Stimulated activated CD4-positive, alpha-beta T cell treated with anti-CD3 and anti-CD28 coated beads, Interleukin-4, amount 100 ng/mL, for 4 hours (primary cell): Measurements from ENCODE around the gene TYMP.
"Not testable (repeated sequence)": the region's sequence is repeated elsewhere in the genome, so short reads cannot be mapped to it uniquely, and the experiment has no call there.

Experiments used
- DNase-seq, 2 experiments: peaks; one replicate each; pipeline ENCODE4 v3.0.0-alpha.2; 2020

TYMP gene

DNA sequence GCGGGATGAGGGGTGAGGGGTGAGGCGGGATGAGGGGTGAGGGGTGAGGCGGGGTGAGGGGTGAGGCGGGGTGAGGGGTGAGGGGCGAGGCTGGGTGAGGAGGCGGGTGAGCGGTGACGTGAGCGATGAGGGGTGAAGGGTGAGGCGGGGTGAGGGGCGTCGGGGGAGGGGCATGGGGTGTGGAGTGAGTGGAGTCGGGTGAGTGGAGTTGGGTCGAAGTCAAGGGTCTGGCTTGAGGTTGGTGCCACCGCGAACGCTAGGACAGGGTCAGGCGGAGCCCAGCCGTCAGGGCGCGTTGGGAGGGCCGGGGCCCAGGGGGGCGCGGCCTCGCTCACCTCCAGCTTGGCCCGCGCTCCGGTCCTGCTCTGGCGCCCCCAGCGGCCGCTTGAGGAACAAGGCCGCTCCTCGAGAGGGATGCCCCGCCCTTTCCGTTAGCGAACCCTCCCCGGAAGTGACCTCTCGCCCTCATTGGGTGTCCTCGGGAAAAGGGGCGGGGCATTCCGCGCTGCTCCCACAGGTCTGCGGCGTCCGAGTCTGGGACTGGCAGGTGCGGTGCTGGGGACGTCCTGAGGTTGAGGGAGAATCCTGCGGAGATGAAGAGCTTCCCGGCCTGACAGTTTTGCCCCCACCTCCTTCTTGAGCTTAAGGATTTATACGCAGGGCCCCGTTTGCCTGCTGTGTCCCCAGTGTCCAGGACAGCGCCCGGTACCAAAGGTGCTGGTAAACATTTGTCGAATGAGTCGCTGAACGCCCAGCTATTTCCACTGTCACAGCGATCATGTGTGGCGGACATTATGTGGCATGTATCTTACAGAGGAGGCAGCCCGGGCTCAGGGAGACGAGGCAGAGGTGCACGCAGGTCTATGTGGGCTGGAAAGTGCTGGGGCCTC is 33.0 kb upstream of the TYMP start, which contains the start of gene SYCE3:
Gene SYCE3, minus strand, starts transcription at position 397 of the 890 bp plus-strand sequence. CDS start 6,514 bp downstream, outside the sequence.
- peak; percentile 96 to 98 for DNase-seq

DNA sequence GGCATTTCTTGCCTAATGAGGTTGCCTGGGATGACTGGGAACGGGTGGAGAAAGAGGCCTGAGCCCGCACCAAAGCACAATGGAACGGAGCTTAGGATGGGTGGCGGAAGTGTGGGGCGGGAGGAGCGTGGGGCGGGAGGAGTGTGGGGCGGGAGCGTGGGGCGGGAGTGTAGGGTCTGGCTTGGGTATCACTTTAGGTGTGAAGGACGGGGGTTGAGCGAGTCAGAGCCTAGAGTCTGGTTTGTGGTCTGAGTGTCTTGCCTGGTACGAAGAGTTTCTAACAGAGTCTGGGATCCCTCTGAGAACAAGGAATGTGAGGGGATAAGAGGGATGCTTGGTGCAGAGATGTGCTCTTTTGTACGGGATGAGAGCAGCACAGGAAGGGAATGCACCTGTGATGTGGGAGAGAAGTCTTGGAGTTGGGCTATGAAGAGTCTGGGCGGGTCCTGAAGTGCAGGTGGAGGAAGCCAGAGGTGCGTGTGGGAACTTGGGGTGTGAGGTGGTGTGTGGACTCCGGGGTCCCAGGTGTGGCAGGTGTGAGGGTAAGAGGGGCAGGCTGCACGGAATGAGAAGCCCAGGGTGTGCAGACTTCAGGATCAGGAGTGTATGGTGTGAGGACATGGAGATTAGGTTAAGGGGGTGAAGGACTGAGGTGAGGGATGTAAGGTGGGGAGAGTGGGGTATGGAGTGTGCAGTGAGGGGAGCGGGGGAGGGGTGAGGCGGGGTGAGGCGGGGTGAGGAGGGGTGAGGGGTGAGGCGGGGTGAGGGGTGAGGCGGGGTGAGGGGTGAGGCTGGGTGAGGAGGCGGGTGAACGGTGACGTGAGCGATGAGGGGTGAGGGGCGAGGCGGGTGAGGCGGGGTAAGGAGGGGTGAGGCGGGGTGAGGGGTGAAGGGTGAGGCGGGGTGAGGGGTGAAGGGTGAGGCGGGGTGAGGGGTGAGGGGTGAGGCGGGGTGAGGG is 31.9 kb upstream of the TYMP start:
- no peak for DNase-seq

DNA sequence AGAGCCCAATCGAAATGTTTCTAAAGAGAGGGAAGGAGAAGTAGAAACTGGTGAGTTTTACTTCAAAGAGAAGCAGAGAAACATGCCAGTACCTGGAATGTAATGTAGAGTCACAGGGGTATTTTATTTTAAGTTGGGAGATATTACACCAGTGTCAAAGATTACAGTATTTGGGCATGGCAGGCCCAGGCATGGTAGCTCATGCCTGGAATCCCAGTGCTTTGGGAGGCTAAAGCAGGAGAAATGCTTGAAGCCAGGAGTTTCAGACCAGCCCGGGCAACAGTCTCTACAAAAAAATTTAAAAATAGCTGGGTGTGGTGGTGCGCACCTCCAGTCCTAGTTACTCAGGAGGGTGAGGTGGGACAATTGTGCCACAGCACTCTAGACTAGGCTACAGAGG is 30.2 kb upstream of the TYMP start:
- DNase-seq, result no peak

DNA sequence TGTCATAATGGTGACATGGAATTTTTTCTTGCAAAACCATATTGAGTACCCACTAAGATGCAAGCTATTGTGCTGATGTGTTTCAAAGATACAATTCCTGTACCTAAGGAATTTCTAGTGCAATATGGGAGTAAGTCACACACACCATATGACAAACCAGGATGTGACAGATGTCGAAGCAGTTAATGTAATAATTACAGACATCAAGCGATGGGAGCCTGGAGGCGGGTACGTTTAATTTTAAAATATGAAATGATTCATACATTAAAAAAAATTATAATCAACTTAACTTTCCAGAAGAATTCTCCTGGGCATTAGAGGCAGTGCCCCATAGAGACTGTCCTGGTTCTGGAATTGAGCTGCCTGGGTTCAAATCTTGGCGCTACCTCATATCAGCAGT is 26.9 kb upstream of the TYMP start:
- no peak for DNase-seq

DNA sequence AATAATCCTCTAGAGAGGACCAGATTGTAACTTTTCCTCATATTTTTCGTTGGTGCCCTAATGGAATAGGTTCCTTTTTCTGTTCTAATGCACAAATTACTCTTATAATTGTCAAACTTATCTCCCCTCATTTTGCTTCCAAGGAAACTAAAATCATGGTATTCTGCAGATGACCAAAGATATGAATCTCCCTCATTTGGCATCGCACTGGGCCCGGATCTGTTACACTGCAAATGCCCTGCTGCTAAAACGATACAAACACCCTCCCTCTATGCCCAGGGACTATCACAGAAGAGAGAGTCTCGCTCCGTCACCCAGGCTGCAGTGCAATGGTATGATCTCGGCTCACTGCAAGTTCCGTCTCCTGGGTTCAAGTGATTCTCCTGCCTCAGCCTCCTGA is 23.5 kb upstream of the TYMP start:
- DNase-seq, result no peak

DNA sequence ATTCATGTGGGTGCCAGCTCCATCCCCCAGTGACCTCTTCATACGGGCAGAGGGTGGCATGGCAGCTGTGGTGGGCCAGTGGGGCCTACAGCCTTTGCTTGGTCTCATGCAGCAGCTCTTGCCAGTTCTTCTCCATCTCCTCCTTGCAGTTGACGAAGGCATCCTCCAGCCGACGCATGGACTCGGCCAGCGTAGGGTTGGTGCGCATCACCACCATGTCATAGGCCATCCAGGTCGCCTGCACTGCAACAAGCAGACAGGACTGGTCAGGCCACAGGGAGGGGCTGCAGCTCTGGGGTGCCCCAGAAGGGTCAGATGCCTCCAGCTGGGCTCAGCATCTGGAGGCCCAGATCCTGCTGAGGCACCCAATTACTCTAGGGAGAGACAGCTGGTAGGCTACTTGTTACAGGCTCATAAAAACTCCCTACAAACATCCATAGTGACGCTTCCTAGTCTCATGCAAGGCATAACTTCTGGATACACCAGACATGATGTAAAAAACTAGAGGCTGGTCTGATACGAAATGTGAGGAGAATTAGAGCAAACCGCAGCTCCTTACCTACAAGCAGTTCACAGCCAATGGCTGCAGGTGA is 21.4 kb upstream of the TYMP start:
- DNase-seq, result no peak

DNA sequence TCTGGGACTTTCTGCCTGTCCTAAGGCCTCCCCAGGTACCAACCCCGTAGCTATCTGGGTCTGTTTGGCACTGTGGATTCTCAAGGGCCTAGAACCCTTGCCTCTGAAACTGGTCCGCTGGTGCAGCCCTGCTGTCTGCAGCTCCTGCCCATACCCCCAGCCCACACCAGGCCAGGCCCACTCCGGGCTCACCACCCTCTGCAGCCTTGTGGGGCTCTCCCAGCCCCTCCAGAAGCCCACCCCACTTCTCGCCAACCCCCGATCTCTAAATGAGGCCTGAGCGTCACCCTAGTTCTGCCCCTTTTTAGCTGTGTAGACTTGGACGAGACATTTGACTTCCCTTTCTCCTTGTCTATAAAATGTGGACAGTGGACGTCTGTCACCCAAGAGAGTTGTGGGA is 20.6 kb upstream of the TYMP start:
- DNase-seq, result no peak

DNA sequence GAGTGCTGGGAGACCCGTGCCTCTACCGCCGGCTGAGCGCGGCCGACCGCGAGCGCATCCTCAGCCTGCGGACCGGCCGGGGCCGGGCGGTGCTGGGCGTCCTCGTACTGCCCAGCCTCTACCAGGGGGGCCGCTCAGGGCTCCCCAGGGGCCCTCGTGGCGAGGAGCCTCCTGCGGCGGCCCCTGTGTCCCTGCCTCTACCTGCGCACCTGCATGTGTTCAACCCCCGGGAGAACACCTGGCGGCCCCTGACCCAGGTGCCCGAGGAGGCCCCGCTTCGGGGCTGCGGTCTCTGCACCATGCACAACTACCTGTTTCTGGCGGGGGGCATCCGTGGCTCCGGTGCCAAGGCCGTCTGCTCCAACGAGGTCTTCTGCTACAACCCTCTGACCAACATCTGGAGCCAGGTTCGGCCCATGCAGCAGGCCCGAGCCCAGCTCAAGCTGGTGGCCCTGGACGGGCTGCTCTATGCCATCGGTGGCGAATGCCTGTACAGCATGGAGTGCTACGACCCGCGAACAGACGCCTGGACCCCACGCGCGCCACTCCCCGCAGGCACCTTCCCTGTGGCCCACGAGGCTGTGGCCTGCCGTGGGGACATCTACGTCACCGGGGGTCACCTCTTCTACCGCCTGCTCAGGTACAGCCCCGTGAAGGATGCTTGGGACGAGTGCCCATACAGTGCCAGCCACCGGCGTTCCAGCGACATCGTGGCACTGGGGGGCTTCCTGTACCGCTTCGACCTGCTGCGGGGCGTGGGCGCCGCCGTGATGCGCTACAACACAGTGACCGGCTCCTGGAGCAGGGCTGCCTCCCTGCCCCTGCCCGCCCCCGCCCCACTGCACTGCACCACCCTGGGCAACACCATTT is 19.3 kb upstream of the TYMP start:
- DNase-seq, result no peak

DNA sequence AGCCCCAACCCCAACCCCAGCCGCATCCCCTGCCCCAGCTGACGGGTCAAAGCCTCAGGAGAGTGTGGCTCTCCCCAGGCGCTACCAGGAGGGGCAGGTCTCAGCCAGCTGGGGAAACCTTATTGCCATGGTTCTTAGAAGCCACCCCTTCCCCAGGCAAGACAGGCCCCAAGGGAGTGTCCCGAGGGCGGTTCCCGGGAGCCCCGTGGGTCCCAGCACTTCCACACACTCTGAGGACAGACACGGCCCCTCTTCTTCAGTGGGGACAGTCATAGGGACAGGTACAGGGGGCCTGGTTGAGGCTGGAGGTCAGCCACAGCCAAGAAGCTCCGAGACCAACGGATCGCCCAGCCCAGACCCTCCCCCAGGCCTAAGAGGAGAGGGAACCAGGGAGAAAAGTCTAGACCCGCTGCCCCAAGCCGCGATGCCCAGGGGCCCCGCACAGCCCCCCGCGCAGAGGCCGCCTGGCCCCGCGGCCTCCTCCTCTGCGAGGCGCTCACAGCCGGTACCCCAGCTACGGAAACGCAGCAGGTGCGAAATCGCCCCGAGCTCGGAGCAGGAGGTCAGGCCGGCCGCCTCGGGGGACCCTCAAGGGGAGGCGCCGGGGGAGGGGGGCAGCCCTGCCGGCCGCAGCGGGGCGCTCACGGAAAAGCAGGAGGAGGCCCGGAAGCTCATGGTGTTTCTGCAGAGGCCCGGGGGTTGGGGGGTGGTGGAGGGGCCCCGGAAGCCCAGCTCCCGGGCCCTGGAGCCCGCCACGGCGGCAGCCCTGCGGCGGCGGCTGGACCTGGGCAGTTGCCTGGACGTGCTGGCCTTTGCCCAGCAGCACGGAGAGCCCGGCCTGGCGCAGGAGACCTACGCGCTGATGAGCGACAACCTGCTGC is 18.5 kb upstream of the TYMP start:
- DNase-seq, result peak; percentile 50 to 63

DNA sequence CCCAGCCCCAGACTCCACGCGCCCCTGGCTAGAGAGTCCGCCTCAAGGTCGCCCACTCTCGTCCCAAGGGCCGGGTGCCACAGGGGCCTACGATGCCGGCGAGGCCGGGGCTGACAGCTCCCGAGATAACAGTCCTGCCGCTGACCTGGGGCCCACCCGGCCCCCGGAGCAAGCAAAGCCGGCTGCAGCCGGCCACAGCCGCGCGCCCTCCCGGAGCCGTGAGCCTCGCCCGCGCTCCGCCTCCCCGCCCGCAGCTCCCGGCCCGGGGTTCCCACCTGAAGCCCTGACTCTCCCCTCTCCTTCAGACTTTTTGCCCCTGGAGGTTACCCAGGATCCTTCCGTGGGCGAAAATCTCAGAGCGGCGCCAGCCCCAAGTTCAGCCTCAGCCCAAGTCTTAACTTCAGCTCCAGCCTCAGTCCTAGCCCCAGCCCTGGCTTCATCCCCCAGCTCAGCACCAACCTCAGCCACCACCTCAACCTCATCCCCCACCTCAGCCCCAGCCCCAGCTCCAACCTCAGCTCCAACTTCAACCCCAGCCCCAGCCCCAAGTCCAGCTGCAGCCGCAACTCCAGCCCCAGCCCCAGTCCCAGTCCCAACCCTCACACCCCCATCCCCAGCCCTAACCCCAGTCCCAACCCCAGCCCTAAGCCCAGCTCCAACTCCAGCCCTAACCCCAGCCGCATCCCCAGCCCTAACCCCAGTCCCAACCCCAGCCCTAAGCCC is 17.6 kb upstream of the TYMP start:
- no peak for DNase-seq

DNA sequence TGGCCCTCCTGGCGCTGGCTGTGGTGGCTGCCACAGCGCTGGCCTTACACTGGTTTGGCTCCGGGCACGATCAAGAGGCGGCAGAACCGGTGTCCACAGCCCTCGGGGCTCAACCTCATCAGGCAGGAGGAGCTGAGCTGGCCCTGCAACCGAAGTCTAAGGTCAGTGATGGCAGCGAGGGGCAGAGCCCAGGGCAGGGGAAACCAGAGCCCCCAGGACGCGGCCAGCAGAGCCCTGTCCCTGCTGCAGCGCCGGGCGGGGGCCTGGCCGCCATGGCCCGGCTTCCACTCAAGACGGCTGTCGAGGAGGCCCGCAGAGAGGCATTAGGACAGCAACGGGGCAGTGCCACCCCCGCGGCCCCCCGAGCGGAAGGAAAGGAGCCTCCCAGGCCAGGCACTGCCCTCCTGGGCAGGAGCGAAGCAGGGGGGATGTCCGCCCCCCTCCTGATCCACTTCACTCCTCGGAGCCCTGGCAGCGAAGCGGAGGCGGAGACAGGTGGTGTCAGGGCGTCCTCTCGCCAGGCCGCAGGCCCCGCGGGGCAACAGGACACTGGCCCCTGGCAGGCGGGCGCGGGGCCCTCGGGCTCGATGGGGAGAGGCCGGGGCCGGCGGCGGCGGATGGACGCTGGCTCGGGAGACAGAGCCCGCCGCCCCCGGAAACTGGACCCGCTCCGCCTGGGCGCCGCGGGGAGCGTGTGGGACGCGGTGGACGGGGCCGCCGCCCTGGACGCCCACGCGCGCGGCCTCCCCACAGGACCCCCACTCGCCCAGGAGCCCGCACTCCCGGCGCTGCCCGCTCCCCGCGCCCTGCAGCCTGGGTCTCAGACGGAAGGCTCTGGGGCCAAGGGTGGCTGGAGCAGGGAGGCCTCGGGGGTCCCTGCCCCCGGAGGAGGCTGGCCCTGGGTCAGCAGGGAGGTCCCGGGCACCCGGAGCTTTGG is 16.8 kb upstream of the TYMP start:
- DNase-seq, result no peak

DNA sequence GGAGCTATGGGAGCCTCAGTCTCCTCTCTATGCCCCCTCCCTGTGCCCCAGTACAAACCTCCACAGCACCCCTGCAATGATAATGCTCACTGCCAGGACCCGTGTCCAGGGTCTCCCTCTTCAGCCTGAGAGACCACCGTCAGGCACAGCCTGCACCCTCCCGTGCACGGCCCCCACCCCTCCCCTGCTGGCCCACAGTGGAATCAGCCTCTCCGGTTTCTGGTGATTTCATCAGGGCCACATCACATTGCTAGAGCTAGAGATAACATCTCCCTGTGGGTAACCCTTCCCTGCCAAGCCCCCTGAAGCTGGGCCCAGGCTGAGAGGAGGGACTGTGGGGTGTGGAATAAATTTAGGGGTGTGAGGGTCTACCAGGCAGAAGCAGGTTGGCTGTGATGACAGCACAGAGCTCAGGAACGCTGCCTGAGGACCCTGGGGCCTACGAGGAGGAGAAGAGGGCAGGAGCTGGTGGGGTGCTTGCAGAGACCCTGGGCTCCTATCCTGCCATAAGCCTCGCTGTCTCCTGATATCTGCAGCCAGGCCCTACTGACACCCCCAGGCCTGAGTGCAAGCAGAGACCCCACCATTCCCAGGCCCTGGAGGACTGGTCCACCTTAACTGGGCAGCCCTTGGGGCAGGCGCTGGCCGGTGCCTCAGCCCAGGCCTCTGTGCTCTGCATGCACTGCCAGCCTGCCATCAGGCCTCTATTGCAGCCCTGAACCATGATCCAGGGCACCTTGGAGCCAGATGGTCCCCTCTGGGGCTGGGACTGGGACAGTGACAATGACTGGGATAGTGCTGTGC is 15.9 kb upstream of the TYMP start, which contains the start of gene KLHDC7B:
Gene KLHDC7B, plus strand, starts transcription at position 378 of the 804 bp plus-strand sequence. Its CDS starts 345 bp downstream, at position 723.
- DNase-seq, result no peak

DNA sequence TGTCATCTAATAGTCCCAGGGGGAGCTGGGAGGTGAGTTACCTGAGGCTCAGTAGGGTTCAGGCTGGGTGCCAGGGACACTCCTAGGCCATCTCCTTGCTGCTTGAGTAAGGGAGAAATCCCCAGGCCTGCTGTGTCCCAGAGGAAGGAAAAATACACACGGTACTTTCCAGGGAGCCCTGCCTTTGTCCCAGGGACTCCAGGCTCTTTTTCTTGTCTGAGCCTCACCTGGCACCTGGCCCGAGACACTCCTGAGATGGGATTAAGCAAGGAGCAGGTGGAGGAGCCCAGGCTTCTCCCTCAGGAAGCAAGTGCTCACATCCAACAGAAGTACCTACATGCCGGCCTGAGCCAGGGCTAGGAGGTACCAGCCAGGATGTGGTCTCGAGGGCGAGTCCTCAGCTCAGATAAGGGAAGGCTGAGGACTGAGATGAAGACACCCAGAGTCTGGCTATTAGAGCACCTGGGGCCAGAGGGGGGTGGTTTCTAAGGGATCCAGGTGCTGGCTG is 15.0 kb upstream of the TYMP start:
- DNase-seq, result no peak

DNA sequence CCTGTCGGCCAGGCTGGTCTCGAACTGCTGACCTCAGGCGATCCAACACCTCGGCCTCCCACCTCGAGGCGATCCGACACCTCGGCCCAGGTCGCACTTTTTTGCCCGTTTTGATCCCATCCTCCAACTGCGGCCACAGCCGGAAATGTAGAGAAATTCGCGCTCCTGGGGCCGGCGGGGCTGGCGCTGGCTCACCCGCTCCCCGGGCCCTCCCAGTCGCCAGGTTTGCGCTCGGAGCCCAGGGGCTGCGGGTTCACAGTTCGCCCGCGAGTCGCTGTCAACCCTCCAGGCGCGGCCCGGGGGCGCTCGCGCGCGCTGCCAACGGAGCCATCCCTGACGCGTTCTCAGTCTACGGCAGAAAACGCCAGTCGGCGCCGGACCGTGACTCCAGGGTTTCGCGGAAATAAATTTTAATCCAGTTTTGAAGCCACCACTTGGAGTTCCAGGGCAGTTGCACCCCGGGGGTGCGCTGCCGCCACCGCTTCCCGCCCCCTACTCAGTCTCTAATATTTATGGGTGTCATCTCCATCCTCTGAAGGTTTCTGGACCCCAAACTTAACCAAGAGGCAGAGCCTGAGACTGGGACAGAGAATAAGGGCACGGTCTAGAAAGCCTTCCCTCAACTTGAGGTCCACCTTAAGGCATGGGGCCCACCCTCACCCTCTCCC is 14.4 kb upstream of the TYMP start:
- DNase-seq, result peak; percentile 84

DNA sequence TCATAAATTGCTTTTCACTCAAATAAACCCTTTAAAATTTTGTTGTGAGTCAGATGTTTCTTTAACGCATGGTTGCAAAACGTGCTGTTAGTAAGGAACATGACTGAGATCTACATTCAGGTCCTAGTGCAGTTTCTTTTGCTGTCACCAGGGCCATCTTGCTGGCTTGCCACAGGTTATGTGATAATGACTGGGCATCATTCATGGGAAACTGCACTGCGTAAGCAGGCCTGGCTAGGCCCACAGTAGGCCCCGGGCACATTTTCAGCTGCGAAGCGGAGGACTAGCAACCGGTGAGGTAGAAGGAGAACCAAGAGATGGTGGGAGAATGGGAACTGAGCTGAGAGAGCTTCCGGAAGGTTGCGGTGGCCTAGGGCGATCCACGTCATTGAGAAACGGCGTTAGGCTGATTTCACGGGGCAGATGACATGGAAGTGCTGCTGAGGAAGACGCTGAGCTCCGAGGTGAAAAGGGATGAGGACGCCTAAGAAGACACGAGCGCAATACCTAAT is 12.7 kb upstream of the TYMP start:
- no peak for DNase-seq

DNA sequence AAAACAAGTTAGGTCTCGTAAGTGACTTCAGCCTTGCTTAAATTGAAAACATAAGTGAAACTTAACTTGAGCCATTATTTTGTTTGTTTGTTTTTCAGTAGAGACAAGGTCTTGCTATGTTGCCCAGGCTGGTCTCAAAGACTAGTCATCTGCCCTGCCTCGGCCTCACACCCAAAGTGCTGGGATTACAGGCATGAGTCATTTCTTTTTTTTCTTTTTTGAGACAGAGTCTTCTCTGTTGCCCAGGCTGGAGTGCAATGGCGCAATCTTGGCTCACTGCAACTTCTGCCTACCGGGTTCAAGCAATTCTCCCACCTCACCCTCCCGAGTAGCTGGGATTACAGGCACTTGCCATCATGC is 11.8 kb upstream of the TYMP start:
- DNase-seq, result not testable (repeated sequence)

DNA sequence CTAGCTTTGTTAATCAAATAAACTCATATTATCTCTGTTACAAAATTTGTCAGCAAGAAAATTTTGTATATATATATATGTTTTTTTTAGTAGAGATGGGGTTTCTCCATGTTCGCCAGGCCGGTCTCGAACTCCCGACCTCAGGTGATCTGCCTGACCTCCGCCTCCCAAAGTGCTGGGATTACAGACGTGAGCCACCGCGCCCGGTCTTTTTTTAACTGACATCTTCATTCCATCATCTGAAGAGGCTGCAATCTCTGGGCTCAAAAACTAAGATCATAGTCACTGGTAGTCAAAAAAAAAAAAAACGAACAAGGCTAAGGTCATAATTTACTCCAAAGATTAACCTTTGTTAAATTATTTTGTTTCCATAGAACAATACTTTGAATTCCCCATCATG is 10.6 kb upstream of the TYMP start:
- no peak for DNase-seq
